Thyroid gland (tissue), 4 donors: ENCODE data around the gene LYRM1.

ENCODE experiments used
- POLR2A ChIP-seq, 2 donors: fragments of 450-650 bp; IDR thresholded peaks; one replicate each; pipeline ENCODE4 v1.6.1; 2017; ENCODE audit warnings: antibody characterized with exemption in 2 of 2, mild to moderate bottlenecking in 2 of 2, moderate library complexity in 1 of 2
- TF ChIP-seq, protein P1 (sequence below), 6 experiments: fragments of 200-600 bp in 3 of 6; fragments of 450-650 bp in 3 of 6; sonication (generic) in 3 of 6; IDR thresholded peaks; one replicate each; pipeline ENCODE4 v1.5.1; 2016 to 2019; ENCODE audit warnings: antibody characterized with exemption in 6 of 6, mild to moderate bottlenecking in 2 of 6, inconsistent platforms in 1 of 6, moderate library complexity in 1 of 6

DNA sequence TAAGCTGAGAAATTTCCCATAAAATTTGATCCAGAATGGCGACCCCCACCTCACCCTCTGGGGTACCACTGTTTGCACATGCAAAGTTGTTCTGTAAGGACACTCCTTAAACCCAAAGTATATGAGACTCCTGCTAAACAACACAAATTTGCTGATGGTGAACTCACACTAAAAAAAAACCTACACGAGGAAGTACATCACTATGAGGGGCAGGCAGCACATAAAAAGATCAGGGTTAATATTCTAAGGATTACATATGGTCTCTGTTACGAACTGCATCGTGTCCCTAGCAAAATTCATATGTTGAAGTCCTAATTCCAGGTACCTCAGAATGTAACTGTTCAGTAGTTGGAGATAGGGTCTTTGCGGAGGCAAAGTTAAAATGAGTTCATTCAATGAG, 60.3 kb downstream of the LYRM1 start:
- no peak for TF ChIP-seq POLR2A (IDR thresholded peaks at IDR 0.05)
- TF ChIP-seq, protein P1, sequence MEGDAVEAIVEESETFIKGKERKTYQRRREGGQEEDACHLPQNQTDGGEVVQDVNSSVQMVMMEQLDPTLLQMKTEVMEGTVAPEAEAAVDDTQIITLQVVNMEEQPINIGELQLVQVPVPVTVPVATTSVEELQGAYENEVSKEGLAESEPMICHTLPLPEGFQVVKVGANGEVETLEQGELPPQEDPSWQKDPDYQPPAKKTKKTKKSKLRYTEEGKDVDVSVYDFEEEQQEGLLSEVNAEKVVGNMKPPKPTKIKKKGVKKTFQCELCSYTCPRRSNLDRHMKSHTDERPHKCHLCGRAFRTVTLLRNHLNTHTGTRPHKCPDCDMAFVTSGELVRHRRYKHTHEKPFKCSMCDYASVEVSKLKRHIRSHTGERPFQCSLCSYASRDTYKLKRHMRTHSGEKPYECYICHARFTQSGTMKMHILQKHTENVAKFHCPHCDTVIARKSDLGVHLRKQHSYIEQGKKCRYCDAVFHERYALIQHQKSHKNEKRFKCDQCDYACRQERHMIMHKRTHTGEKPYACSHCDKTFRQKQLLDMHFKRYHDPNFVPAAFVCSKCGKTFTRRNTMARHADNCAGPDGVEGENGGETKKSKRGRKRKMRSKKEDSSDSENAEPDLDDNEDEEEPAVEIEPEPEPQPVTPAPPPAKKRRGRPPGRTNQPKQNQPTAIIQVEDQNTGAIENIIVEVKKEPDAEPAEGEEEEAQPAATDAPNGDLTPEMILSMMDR (IDR thresholded peaks at IDR 0.05), result no peak
